ENCODE measurements around the gene RYR1. TPM values are rescaled to one million over a fixed set of nuclear protein-coding genes. Genes with fewer than 3 reads are reported as not detected.

The RYR1 gene
- total RNA-seq, 1 donor, result under 0.01 TPM

DNA sequence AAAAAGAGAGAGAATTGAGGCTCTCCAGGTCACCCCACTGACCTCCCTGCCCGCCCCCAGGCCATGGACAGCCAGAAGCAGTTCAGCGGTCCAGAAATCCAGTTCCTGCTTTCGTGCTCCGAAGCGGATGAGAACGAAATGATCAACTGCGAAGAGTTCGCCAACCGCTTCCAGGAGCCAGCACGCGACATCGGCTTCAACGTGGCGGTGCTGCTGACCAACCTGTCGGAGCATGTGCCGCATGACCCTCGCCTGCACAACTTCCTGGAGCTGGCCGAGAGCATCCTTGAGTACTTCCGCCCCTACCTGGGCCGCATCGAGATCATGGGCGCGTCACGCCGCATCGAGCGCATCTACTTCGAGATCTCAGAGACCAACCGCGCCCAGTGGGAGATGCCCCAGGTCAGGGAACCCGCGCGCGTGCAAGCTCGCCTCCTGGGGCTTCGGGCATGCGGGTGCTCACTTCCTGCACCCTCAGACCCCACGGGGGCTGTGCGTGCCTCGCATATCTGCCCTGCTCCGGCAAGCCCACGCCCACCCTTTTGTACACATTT, 127.6 kb downstream of the RYR1 start:
- Histone ChIP-seq H3K4me3 (ENCODE audit: insufficient read depth, low read length) (no peak overlapping the region), H3K27ac (ENCODE audit: low read depth, low read length) (no peak overlapping the region), H3K27me3 (ENCODE audit: insufficient read depth, low read length) (peaks cover 10% of the 10 kb centered on the region), H3K9me3 (ENCODE audit: low read depth, low read length) (no peaks in the 10 kb centered on the region), H3K4me2 (ENCODE audit: insufficient read depth, low read length) (no peak overlapping the region), H2AFZ (ENCODE audit: low read length) (no peak overlapping the region), H4K20me1 (ENCODE audit: insufficient read depth, low read length) (no peaks in the 10 kb centered on the region), H3K79me2 (ENCODE audit: insufficient read depth, low read length) (no peaks in the 10 kb centered on the region), H3K4me1 (ENCODE audit: insufficient read depth, low read length) (no peaks in the 10 kb centered on the region), H3K36me3 (ENCODE audit: insufficient read depth, low read length) (no peaks in the 10 kb centered on the region)
- no peak for DNase-seq (ENCODE audit: insufficient read length, low spot score, missing footprints)
- TF ChIP-seq, protein P1, sequence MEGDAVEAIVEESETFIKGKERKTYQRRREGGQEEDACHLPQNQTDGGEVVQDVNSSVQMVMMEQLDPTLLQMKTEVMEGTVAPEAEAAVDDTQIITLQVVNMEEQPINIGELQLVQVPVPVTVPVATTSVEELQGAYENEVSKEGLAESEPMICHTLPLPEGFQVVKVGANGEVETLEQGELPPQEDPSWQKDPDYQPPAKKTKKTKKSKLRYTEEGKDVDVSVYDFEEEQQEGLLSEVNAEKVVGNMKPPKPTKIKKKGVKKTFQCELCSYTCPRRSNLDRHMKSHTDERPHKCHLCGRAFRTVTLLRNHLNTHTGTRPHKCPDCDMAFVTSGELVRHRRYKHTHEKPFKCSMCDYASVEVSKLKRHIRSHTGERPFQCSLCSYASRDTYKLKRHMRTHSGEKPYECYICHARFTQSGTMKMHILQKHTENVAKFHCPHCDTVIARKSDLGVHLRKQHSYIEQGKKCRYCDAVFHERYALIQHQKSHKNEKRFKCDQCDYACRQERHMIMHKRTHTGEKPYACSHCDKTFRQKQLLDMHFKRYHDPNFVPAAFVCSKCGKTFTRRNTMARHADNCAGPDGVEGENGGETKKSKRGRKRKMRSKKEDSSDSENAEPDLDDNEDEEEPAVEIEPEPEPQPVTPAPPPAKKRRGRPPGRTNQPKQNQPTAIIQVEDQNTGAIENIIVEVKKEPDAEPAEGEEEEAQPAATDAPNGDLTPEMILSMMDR (IDR thresholded peaks at IDR 0.05; ENCODE audit: extremely low read depth, low read depth, low read length), result no peak

DNA sequence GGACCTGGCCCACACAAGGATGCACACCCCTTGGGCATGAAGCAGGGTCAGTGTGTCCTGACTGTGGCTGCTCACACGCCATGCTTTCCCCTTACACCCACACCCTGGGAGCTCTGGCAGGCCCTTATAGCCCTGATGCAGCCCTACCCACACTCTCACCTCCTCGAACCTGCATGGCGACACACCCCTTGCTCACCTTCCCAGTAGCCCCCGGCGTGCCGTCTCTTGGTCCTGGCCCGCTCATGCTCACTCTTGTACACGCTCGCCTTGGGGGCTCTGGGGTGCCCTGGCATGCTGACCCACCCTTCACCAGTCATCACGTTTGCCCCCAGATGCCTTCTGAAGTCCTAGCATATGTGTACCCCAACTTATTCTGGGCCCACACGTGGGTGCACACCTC, 128.2 kb downstream of the RYR1 start:
- no peaks in the 10 kb centered on the region for H3K9me3 ChIP-seq (ENCODE audit: low read depth, low read length)
- H3K4me3 ChIP-seq (ENCODE audit: insufficient read depth, low read length), result no peak overlapping the region
- no peak overlapping the region for H3K4me2 ChIP-seq (ENCODE audit: insufficient read depth, low read length)
- DNase-seq (ENCODE audit: insufficient read length, low spot score, missing footprints), result peak; percentile 51
- H3K36me3 ChIP-seq (ENCODE audit: insufficient read depth, low read length), result no peaks in the 10 kb centered on the region
- H3K79me2 ChIP-seq (ENCODE audit: insufficient read depth, low read length), result no peaks in the 10 kb centered on the region
- H3K27me3 ChIP-seq (ENCODE audit: insufficient read depth, low read length), result peaks cover 10% of the 10 kb centered on the region
- H3K4me1 ChIP-seq (ENCODE audit: insufficient read depth, low read length), result no peaks in the 10 kb centered on the region
- TF ChIP-seq, protein P1 (IDR thresholded peaks at IDR 0.05; ENCODE audit: extremely low read depth, low read depth, low read length), result no peak
- H3K27ac ChIP-seq (ENCODE audit: low read depth, low read length), result no peak overlapping the region
- no peak overlapping the region for H2AFZ ChIP-seq (ENCODE audit: low read length)
- H4K20me1 ChIP-seq (ENCODE audit: insufficient read depth, low read length), result no peaks in the 10 kb centered on the region

DNA sequence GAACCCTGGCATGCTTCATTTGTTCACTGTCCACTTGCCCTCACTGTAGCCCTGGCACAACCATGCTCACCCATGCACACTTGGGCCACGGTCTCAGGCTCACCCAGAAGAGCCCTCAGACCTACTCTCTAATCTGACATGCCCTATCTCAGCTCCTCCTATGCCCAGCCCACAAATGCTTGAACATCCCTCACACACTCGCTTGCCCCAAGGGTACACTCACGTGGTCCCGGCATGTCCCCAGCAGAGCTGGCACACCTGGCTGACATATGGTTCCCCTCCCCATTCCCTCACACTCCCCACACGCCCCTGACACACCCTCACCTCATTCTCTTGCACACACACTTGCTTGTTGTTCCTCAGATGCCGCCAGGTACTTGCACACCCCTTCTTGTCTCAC, 128.6 kb downstream of the RYR1 start:
- H4K20me1 ChIP-seq (ENCODE audit: insufficient read depth, low read length), result no peaks in the 10 kb centered on the region
- TF ChIP-seq, protein P1 (IDR thresholded peaks at IDR 0.05; ENCODE audit: extremely low read depth, low read depth, low read length), result no peak
- no peaks in the 10 kb centered on the region for H3K9me3 ChIP-seq (ENCODE audit: low read depth, low read length)
- H2AFZ ChIP-seq (ENCODE audit: low read length), result no peak overlapping the region
- H3K4me2 ChIP-seq (ENCODE audit: insufficient read depth, low read length), result no peak overlapping the region
- H3K27me3 ChIP-seq (ENCODE audit: insufficient read depth, low read length), result peaks cover 10% of the 10 kb centered on the region
- no peaks in the 10 kb centered on the region for H3K79me2 ChIP-seq (ENCODE audit: insufficient read depth, low read length)
- peak; percentile 64 for DNase-seq (ENCODE audit: insufficient read length, low spot score, missing footprints)
- no peaks in the 10 kb centered on the region for H3K36me3 ChIP-seq (ENCODE audit: insufficient read depth, low read length)
- H3K27ac ChIP-seq (ENCODE audit: low read depth, low read length), result no peak overlapping the region
- no peak overlapping the region for H3K4me3 ChIP-seq (ENCODE audit: insufficient read depth, low read length)
- no peaks in the 10 kb centered on the region for H3K4me1 ChIP-seq (ENCODE audit: insufficient read depth, low read length)

DNA sequence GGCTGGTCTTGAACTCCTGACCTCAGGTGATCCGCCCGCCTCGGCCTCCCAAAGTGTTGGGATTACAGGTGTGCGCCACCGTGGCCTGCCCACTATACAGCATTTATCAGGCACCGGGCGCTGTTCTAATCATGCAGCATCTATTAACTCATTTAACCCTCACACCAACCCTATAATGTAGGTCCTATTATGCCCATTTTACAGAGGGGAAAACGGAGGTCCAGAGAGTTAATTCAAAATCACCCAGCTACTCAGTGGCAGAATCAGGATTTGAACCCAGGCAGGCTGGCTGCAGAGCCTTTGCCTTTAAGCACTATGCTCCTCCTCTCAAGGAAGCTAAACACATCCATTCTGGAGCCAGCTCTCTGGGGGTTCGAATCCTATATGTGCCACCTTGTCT, 130.0 kb downstream of the RYR1 start:
- DNase-seq (ENCODE audit: insufficient read length, low spot score, missing footprints), result peak; percentile 35

More for the DNA sequence above, 130.0 kb downstream of the RYR1 start:
- no peak overlapping the region for H3K27ac ChIP-seq (ENCODE audit: low read depth, low read length)
- H3K4me3 ChIP-seq (ENCODE audit: insufficient read depth, low read length), result no peak overlapping the region
- H3K27me3 ChIP-seq (ENCODE audit: insufficient read depth, low read length), result peaks cover 10% of the 10 kb centered on the region
- H3K79me2 ChIP-seq (ENCODE audit: insufficient read depth, low read length), result no peaks in the 10 kb centered on the region
- H3K9me3 ChIP-seq (ENCODE audit: low read depth, low read length), result no peaks in the 10 kb centered on the region
- H3K4me1 ChIP-seq (ENCODE audit: insufficient read depth, low read length), result no peaks in the 10 kb centered on the region
- no peak overlapping the region for H2AFZ ChIP-seq (ENCODE audit: low read length)
- H4K20me1 ChIP-seq (ENCODE audit: insufficient read depth, low read length), result no peaks in the 10 kb centered on the region
- TF ChIP-seq, protein P1 (IDR thresholded peaks at IDR 0.05; ENCODE audit: extremely low read depth, low read depth, low read length), result no peak
- no peaks in the 10 kb centered on the region for H3K36me3 ChIP-seq (ENCODE audit: insufficient read depth, low read length)
- H3K4me2 ChIP-seq (ENCODE audit: insufficient read depth, low read length), result no peak overlapping the region
